ENCODE measurements around the gene ZDHHC11B.
"Not testable (repeated sequence)": the region's sequence is repeated elsewhere in the genome, so short reads cannot be mapped to it uniquely, and the experiment has no call there.

The ZDHHC11B gene

DNA sequence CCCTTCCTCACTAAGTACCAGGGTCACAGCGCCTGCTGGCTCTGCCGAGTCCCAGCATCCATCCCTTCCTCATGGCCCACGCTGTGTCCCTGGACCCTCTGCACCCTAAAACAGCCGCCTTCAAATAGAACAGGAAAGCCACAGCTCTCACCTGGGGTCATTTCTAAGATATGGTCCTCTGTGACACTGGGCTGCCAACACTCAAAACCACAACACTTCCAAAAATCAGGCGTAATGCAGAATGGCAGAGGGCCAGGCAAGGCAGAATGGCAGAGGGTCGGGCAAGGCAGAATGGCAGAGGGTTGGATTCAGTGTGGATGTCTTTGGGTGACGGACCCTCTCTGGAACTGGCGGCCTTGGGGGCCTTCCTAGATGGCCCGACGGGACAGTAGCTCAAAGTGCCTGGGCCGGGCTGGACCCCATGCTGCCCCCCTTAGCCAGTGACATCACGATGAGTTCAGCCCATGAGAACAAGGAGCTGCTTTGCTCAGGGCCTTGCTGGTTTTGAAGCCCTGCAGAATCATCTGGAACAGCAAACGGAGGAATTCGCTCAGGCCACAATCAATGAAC, 35.3 kb downstream of the ZDHHC11B start:
- TF ChIP-seq, protein P1, sequence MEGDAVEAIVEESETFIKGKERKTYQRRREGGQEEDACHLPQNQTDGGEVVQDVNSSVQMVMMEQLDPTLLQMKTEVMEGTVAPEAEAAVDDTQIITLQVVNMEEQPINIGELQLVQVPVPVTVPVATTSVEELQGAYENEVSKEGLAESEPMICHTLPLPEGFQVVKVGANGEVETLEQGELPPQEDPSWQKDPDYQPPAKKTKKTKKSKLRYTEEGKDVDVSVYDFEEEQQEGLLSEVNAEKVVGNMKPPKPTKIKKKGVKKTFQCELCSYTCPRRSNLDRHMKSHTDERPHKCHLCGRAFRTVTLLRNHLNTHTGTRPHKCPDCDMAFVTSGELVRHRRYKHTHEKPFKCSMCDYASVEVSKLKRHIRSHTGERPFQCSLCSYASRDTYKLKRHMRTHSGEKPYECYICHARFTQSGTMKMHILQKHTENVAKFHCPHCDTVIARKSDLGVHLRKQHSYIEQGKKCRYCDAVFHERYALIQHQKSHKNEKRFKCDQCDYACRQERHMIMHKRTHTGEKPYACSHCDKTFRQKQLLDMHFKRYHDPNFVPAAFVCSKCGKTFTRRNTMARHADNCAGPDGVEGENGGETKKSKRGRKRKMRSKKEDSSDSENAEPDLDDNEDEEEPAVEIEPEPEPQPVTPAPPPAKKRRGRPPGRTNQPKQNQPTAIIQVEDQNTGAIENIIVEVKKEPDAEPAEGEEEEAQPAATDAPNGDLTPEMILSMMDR (IDR thresholded peaks at IDR 0.05; ENCODE audit: insufficient read depth, low read depth, low read length, missing control alignments), result no peak
- no peak overlapping the region for H3K4me3 ChIP-seq (ENCODE audit: low read depth, low read length)
- no peak for DNase-seq (ENCODE audit: low read depth)

- not testable (repeated sequence) for DNase-seq (ENCODE audit: low read depth); H3K4me3 ChIP-seq (ENCODE audit: low read depth, low read length)
These were observed 36.2 kb downstream of the ZDHHC11B start for GRCh38 chr5:748011-748980.

GRCh38 chr5:747303-747844, 37.2 kb downstream of the ZDHHC11B start:
- not testable (repeated sequence) for DNase-seq (ENCODE audit: low read depth); H3K4me3 ChIP-seq (ENCODE audit: low read depth, low read length)

- DNase-seq (ENCODE audit: low read depth), result no peak
- TF ChIP-seq, protein P1 (IDR thresholded peaks at IDR 0.05; ENCODE audit: insufficient read depth, low read depth, low read length, missing control alignments), result no peak
These were observed 38.2 kb downstream of the ZDHHC11B start for GRCh38 chr5:746258-746761.

GRCh38 chr5:745272-746142, 39.0 kb downstream of the ZDHHC11B start:
- not testable (repeated sequence) for H3K4me3 ChIP-seq (ENCODE audit: low read depth, low read length); DNase-seq (ENCODE audit: low read depth)

More at GRCh38 chr5:746258-746761, 38.2 kb downstream of the ZDHHC11B start:
- no peak overlapping the region for H3K4me3 ChIP-seq (ENCODE audit: low read depth, low read length)

DNA sequence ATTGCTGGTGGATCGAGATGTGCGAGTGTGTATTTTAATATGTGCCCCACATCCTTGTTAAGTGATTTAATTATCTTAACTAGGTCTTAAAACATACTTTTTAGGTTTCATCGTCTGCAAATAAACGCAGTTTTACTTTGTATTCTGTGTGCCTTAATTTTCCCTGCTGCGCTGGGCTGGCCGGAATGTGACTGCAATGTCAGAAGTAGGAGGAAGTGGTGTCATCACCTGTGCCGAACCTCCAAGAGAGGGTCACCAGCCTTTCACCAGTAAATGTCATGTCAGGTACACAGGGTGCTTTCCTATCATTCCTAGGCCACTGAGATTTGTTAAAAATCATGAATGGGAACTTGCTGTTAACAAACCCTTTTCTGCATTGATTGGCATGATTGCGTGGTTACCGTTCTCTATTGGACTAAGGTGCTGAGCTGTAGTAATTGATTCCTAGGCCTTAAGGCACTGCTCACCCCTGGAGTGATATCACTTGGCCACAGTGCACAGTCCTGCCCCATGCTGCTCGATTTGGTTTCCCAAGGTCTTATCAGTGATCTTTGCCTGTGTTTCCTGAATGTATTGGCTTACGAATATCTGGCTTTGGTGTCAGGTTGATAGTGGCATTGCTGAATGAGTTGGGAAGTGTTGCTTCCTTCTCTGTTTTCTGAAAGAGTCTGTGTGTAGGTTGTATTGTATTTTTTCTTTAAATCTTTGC, 40.7 kb downstream of the ZDHHC11B start:
- not testable (repeated sequence) for H3K4me3 ChIP-seq (ENCODE audit: low read depth, low read length); DNase-seq (ENCODE audit: low read depth)

DNA sequence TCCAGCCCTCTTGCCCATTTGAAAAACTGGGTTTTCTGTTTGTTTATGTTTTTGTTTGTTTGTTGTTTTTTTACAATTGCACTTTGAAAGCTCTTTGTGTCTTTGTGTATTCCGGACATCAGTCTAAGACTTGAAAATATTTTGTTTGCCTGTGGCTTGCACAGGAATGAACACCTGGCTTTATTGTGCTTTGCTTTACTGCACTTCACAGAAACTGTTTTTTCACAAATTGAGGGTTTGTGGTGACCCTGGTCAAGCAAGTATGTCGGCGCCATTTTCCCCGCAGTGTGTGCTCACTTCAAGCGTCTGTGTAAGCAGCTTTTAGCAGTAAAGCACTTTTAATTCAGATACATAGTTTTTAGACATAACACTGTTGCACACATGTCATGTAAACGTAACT, 42.3 kb downstream of the ZDHHC11B start:
- not testable (repeated sequence) for DNase-seq (ENCODE audit: low read depth); H3K4me3 ChIP-seq (ENCODE audit: low read depth, low read length)

DNA sequence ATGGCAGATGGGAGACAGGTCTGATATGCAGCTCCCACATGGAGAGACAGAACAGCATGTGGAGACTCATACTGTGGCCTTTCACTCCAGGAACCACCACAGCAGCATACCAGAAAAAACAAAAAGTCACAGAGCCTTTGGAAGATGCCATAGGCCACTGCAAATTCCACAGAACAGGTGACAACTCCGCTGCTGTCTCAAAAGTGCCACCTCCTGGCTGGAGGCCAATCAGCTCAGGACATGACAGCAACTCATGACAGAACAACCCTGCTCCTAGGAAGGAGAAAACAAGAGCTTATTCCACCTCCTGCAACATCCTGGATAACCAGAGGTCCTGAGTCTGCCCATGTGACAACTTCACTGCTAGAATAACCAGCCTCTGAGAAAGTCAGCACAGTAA, 50.4 kb downstream of the ZDHHC11B start:
- DNase-seq (ENCODE audit: low read depth); H3K4me3 ChIP-seq (ENCODE audit: low read depth, low read length): not testable (repeated sequence)

GRCh38 chr5:732754-733454, 51.6 kb downstream of the ZDHHC11B start:
- DNase-seq (ENCODE audit: low read depth); H3K4me3 ChIP-seq (ENCODE audit: low read depth, low read length): not testable (repeated sequence)

DNA sequence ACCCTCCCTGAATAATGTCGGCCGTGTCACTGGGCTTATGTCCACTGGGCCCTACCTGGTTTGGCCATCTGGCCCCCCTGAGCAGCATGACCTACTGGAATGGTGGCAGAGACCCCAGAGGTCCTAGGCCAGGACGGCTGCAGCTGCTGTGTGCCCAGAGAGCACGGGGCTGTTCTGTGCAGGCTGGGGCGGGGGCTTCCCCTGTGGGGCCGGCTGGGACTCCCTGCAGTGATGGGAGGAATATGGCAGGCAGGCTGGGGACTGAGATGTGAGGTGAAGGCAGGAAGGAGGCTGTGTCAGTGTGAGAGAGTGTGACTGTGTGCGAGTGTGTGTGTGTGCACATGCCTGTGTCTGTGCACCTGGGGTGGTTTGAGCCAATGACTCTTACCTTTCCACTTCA, 55.3 kb downstream of the ZDHHC11B start:
- DNase-seq (ENCODE audit: low read depth); H3K4me3 ChIP-seq (ENCODE audit: low read depth, low read length): not testable (repeated sequence)

DNA sequence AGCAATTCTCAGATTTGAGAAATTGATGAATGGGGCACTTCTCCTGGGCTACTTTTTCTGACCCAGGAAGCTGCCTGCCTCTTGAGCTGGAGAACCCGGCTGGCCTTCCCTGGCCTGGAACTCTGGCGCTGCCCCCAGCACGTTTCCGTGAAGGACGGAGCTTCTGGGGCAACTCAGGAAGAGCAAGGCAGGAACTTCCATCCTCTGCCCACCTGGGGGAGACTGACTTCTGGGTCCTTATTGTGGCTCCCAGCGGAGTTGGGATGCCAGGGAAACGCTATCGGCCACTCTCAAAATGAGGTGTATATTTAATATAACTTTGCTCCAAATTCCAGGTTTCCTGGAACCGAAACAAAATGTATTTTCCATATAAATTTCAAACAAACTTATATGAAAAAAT, 57.4 kb downstream of the ZDHHC11B start:
- not testable (repeated sequence) for DNase-seq (ENCODE audit: low read depth)

DNA sequence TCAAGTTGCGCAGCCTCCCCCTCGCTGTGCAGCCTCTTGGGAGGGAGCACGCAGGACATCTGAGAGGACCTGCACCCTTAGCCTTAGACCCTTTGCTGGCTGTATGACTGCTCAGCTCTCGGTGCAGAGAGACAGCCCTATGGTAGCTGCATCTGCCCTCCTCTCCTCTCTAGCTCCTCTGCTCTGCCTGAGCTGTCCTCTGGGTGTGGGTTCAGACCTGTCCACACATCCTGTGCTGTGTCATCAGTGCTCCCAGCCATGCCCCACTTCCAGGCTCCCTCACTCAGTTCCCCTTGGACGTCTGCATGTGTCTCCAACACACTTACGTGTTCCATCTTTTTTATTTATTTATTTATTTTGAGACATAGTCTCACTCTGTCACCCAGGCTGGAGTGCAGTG, 60.7 kb downstream of the ZDHHC11B start:
- not testable (repeated sequence) for DNase-seq (ENCODE audit: low read depth); H3K4me3 ChIP-seq (ENCODE audit: low read depth, low read length)

More for the DNA sequence above, 57.4 kb downstream of the ZDHHC11B start:
- H3K4me3 ChIP-seq (ENCODE audit: low read depth, low read length), result not testable (repeated sequence)

- DNase-seq (ENCODE audit: low read depth); H3K4me3 ChIP-seq (ENCODE audit: low read depth, low read length): not testable (repeated sequence)
These were observed 61.2 kb downstream of the ZDHHC11B start for GRCh38 chr5:723309-723708.

- H3K4me3 ChIP-seq (ENCODE audit: low read depth, low read length); DNase-seq (ENCODE audit: low read depth): not testable (repeated sequence)
These were observed 65.2 kb downstream of the ZDHHC11B start for GRCh38 chr5:719379-719778.

All from GM12865 (cell line).